Measurements from ENCODE around the gene SLC22A1. TPM values are rescaled to one million over a fixed set of nuclear protein-coding genes. Genes with fewer than 3 reads are reported as not detected.
"Not testable (repeated sequence)": the region's sequence is repeated elsewhere in the genome, so short reads cannot be mapped to it uniquely, and the experiment has no call there.

SLC22A1 gene
- total RNA-seq, 1 donor from 2014 or later: 0.17 TPM

GRCh38 chr6:160160450-160160849 lies 38.8 kb downstream of the SLC22A1 start:
- ATAC-seq: no peak
- no peak for DNase-seq
- intact Hi-C loops (cut with micrococcal nuclease): no loop called here

- no peak for ATAC-seq
- DNase-seq: no peak
- intact Hi-C loops (cut with micrococcal nuclease): no loop called here
Observed at GRCh38 chr6:160160929-160161646, 39.5 kb downstream of the SLC22A1 start.

GRCh38 chr6:160161647-160161986 lies 40.0 kb downstream of the SLC22A1 start:
- intact Hi-C loops (cut with micrococcal nuclease): no loop called here
- DNase-seq: no peak
- ATAC-seq: no peak

- intact Hi-C loops (cut with micrococcal nuclease): no loop called here
- ATAC-seq: no peak
Observed at GRCh38 chr6:160162030-160162566, 40.5 kb downstream of the SLC22A1 start.

GRCh38 chr6:160163425-160163824 lies 41.8 kb downstream of the SLC22A1 start:
- intact Hi-C loops (cut with micrococcal nuclease): no loop called here

More at GRCh38 chr6:160162030-160162566, 40.5 kb downstream of the SLC22A1 start:
- no peak for DNase-seq

GRCh38 chr6:160163912-160164311 lies 42.3 kb downstream of the SLC22A1 start:
- no peak for DNase-seq
- intact Hi-C loops (cut with micrococcal nuclease): no loop called here
- ATAC-seq: no peak

More at GRCh38 chr6:160163425-160163824, 41.8 kb downstream of the SLC22A1 start:
- no peak for ATAC-seq
- no peak for DNase-seq

GRCh38 chr6:160165928-160166327 lies 44.3 kb downstream of the SLC22A1 start:
- ATAC-seq; intact Hi-C loops (cut with micrococcal nuclease); DNase-seq: not testable (repeated sequence)

- ATAC-seq (no peak), DNase-seq (no peak)
- intact Hi-C loops (cut with micrococcal nuclease): no loop called here
Observed at GRCh38 chr6:160167604-160168399, 46.2 kb downstream of the SLC22A1 start.

GRCh38 chr6:160170018-160170680 lies 48.5 kb downstream of the SLC22A1 start:
- DNase-seq (no peak), ATAC-seq (no peak)
- intact Hi-C loops (cut with micrococcal nuclease): no loop called here

GRCh38 chr6:160172704-160173103 lies 51.1 kb downstream of the SLC22A1 start:
- ATAC-seq: no peak

GRCh38 chr6:160173806-160174527 lies 52.4 kb downstream of the SLC22A1 start:
- intact Hi-C loops (cut with micrococcal nuclease): no loop called here
- ATAC-seq: no peak

More at GRCh38 chr6:160172704-160173103, 51.1 kb downstream of the SLC22A1 start:
- intact Hi-C loops (cut with micrococcal nuclease): no loop called here
- no peak for DNase-seq

GRCh38 chr6:160174681-160175080 lies 53.1 kb downstream of the SLC22A1 start:
- intact Hi-C loops (cut with micrococcal nuclease): no loop called here
- DNase-seq: no peak
- no peak for ATAC-seq

More at GRCh38 chr6:160173806-160174527, 52.4 kb downstream of the SLC22A1 start:
- no peak for DNase-seq

GRCh38 chr6:160177220-160177619 lies 55.6 kb downstream of the SLC22A1 start:
- ATAC-seq: no peak
- no peak for DNase-seq
- intact Hi-C loops (cut with micrococcal nuclease): no loop called here

- ATAC-seq: no peak
- no peak for DNase-seq
- intact Hi-C loops (cut with micrococcal nuclease): no loop called here
Observed at GRCh38 chr6:160178271-160178670, 56.7 kb downstream of the SLC22A1 start.

- intact Hi-C loops (cut with micrococcal nuclease): no loop called here
- DNase-seq (no peak), ATAC-seq (no peak)
Observed at GRCh38 chr6:160180706-160181105, 59.1 kb downstream of the SLC22A1 start.

- no peak for ATAC-seq
- intact Hi-C loops (cut with micrococcal nuclease): no loop called here
- DNase-seq: no peak
Observed at GRCh38 chr6:160188773-160189172, 67.2 kb downstream of the SLC22A1 start.

- no peak for ATAC-seq
- intact Hi-C loops (cut with micrococcal nuclease): no loop called here
- no peak for DNase-seq
Observed at GRCh38 chr6:160190081-160190480, 68.5 kb downstream of the SLC22A1 start.

GRCh38 chr6:160190973-160191372 lies 69.4 kb downstream of the SLC22A1 start:
- ATAC-seq: no peak
- intact Hi-C loops (cut with micrococcal nuclease): no loop called here

GRCh38 chr6:160192840-160193239 lies 71.2 kb downstream of the SLC22A1 start:
- ATAC-seq (no peak), DNase-seq (no peak)
- intact Hi-C loops (cut with micrococcal nuclease): no loop called here

More at GRCh38 chr6:160190973-160191372, 69.4 kb downstream of the SLC22A1 start:
- no peak for DNase-seq
